SK-N-SH (cell line): ENCODE results near the gene TMEM117. TPM values are rescaled to one million over a fixed set of nuclear protein-coding genes. Genes with fewer than 3 reads are reported as not detected.

ENCODE experiments used
- CTCF ChIA-PET: fragments of 300-600, 350-600 bp; formaldehyde crosslinking; extraction: SDS; loops from one replicate; lab custom pipeline; 2021; lab: Yijun Ruan, JAX
- POLR2A ChIA-PET: fragments of 350-600 bp; sonication (Branson Sonifier 250); formaldehyde crosslinking; extraction: SDS; loops from one replicate; lab custom pipeline; 2020; ENCODE audit warnings: antibody characterized with exemption, inconsistent platforms; lab: Yijun Ruan, JAX
- DNase-seq: peaks from one replicate; pipeline ENCODE4 v3.0.0; 2012
- H2AFZ ChIP-seq: fragments of 200-600 bp; sonication (generic); 2 replicates; pipeline ENCODE4 v1.8.1; 2016; ENCODE audit warnings: antibody characterized with exemption, mild to moderate bottlenecking, low read depth
- H3F3A ChIP-seq: fragments of 200-600 bp; sonication (generic); replicated peaks from 2 replicates; pipeline ENCODE3; 2016; ENCODE audit warnings: antibody characterized with exemption, mild to moderate bottlenecking; ENCODE audit not compliant: insufficient read depth
- H3K27ac ChIP-seq, 2 experiments: fragments of 200-500 bp in 1 of 2; fragments of 200-600 bp in 1 of 2; sonication (Bioruptor generic) in 1 of 2; sonication (generic), shearing (Covaris generic) in 1 of 2; 2 replicates each; pipeline versions ENCODE4 v1.5.1 to v1.6.1; 2014 to 2016; ENCODE audit warnings: low read depth in 2 of 2, inconsistent platforms in 1 of 2, low read length in 1 of 2, mild to moderate bottlenecking in 1 of 2, mixed read lengths in 1 of 2
- H3K27me3 ChIP-seq: fragments of 200-600 bp; sonication (generic), shearing (Covaris generic); 2 replicates; pipeline ENCODE4 v1.6.1; 2016; ENCODE audit warnings: mixed run types; ENCODE audit not compliant: insufficient read depth
- H3K36me3 ChIP-seq, 2 experiments: fragments of 200-500 bp in 1 of 2; fragments of 200-600 bp in 1 of 2; sonication (Bioruptor generic) in 1 of 2; sonication (generic) in 1 of 2; replicated peaks in 1 of 2; 2 replicates each; pipeline versions ENCODE3 to v1.5.1; 2014 to 2016; ENCODE audit warnings: low read length in 1 of 2, mild to moderate bottlenecking in 1 of 2; ENCODE audit not compliant: insufficient read depth in 2 of 2, control insufficient read depth in 1 of 2
- H3K4me1 ChIP-seq, 2 experiments: fragments of 200-500 bp in 1 of 2; fragments of 200-600 bp in 1 of 2; sonication (Bioruptor generic) in 1 of 2; sonication (generic), shearing (Covaris generic) in 1 of 2; 2 replicates each; pipeline versions ENCODE4 v1.5.1 to v1.6.1; 2014 to 2016; ENCODE audit warnings: low read depth in 1 of 2, low read length in 1 of 2, mixed run types in 1 of 2; ENCODE audit not compliant: insufficient read depth in 2 of 2, control insufficient read depth in 1 of 2
- H3K4me2 ChIP-seq: fragments of 200-600 bp; sonication (generic), shearing (Covaris generic); 2 replicates; pipeline ENCODE4 v1.6.1; 2017; ENCODE audit warnings: mixed run types
- H3K4me3 ChIP-seq, 2 experiments: fragments of 200-500 bp in 1 of 2; fragments of 200-600 bp in 1 of 2; sonication (Bioruptor generic) in 1 of 2; sonication (generic), shearing (Covaris generic) in 1 of 2; 2 replicates each; pipeline versions ENCODE4 v1.5.1 to v1.8.1; 2014 to 2016; ENCODE audit warnings: low read depth in 2 of 2, inconsistent platforms in 1 of 2, low read length in 1 of 2, mild to moderate bottlenecking in 1 of 2, mixed read lengths in 1 of 2, moderate library complexity in 1 of 2
- H3K79me2 ChIP-seq: fragments of 200-600 bp; sonication (generic); 2 replicates; pipeline ENCODE4 v1.8.1; 2017; ENCODE audit warnings: mild to moderate bottlenecking; ENCODE audit not compliant: insufficient read depth
- H3K9ac ChIP-seq: fragments of 200-600 bp; sonication (generic); 2 replicates; pipeline ENCODE4 v1.6.1; 2017; ENCODE audit warnings: mixed run types
- H3K9me2 ChIP-seq: fragments of 200-600 bp; sonication (generic); 2 replicates; pipeline ENCODE4 v1.6.1; 2017; ENCODE audit warnings: mixed run types
- H3K9me3 ChIP-seq: fragments of 200-600 bp; sonication (generic); 2 replicates; pipeline ENCODE4 v1.6.1; 2017; ENCODE audit warnings: mixed run types, mild to moderate bottlenecking, moderate library complexity
- H4K20me1 ChIP-seq: fragments of 200-600 bp; sonication (generic); 2 replicates; pipeline ENCODE4 v1.6.1; 2017; ENCODE audit warnings: mild to moderate bottlenecking, mixed run types; ENCODE audit not compliant: insufficient read depth
- CHD2 ChIP-seq: fragments of 150-350 bp; IDR thresholded peaks from 2 replicates; pipeline ENCODE4 v1.6.1; 2018; ENCODE audit warnings: low read length; ENCODE audit not compliant: partially characterized antibody
- EZH2phosphoT487 ChIP-seq: fragments of 200-600 bp; sonication (generic); IDR thresholded peaks from 2 replicates; pipeline ENCODE4 v1.6.1; 2017; ENCODE audit warnings: low read depth, mixed run types, mild to moderate bottlenecking, antibody characterized with exemption, moderate library complexity, borderline replicate concordance
- FOXJ3 ChIP-seq: sonication (generic); formaldehyde crosslinking; IDR thresholded peaks from 2 replicates; pipeline ENCODE4 v1.5.1; 2020; ENCODE audit warnings: mild to moderate bottlenecking, missing genetic modification reagents
- FOXM1 ChIP-seq: IDR thresholded peaks from 2 replicates; pipeline ENCODE4 v1.4.0; 2012; ENCODE audit warnings: low read depth, mild to moderate bottlenecking
- MEF2A ChIP-seq: IDR thresholded peaks from 2 replicates; pipeline ENCODE4 v1.4.0; 2012; ENCODE audit warnings: low read depth, borderline replicate concordance
- NRF1 ChIP-seq: IDR thresholded peaks from 2 replicates; pipeline ENCODE4 v1.6.1; 2012; ENCODE audit warnings: low read depth, mild to moderate bottlenecking, low read length
- POLR2AphosphoS5 ChIP-seq: IDR thresholded peaks from 2 replicates; pipeline ENCODE4 v1.6.1; 2012; ENCODE audit warnings: low read depth, low read length
- RCOR1 ChIP-seq: fragments of 150-350 bp; IDR thresholded peaks from 2 replicates; pipeline ENCODE4 v1.6.1; 2017; ENCODE audit warnings: antibody characterized with exemption, low read length
- TAF1 ChIP-seq: IDR thresholded peaks from 2 replicates; pipeline ENCODE4 v1.6.1; 2012; ENCODE audit warnings: low read depth, mild to moderate bottlenecking, low read length, moderate library complexity, borderline replicate concordance
- WGBS: methylation state at CpG from one replicate; pipeline ENCODE4 v1.1.6; 2017; ENCODE audit warnings: low lambda C conversion rate; 5-methylcytosine and 5-hydroxymethylcytosine counted together
- polyA plus RNA-seq, 3 experiments: library from polyadenylated mRNA; depleted of rRNA; stranded (reverse); fragments of >200 nt; gene quantifications; 2 replicates each; pipeline ENCODE4 v1.2.3, GENCODE V29; 2012
- TF ChIP-seq, protein P1 (sequence below): IDR thresholded peaks from 2 replicates; pipeline ENCODE4 v1.6.1; 2012; ENCODE audit warnings: mild to moderate bottlenecking, low read depth, low read length, moderate library complexity
- TF ChIP-seq, protein P2 (sequence below): IDR thresholded peaks from 2 replicates; pipeline ENCODE4 v1.4.0; 2012; ENCODE audit warnings: low read depth, borderline replicate concordance
- TF ChIP-seq, protein P3 (sequence below): fragments of 150-350 bp; IDR thresholded peaks from 2 replicates; pipeline ENCODE4 v1.6.1; 2016; ENCODE audit warnings: mild to moderate bottlenecking, low read depth, low read length

TMEM117 gene
- polyA plus RNA-seq, 1 of the 3 experiments (the other 2 are of a cell fraction) = 0.81 TPM

DNA sequence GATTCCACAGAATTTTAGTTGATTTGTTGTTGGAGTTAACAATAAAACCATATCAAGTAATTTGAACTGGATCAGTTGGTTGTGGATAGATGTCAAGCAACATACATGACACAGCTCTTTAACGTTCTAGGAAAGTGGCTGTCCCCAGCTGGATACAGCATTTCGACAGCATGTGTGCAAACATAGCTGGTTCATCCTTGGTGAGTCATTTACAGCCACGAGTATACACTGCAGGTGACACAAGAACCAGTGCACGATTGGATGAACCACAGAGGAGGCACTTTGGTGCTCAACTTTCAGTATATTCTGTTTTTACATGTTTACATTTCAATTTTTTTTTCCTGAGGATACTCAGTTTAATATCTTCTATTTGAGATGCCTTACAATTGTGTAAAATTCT, 242.4 kb downstream of the TMEM117 start:
- Histone ChIP-seq H3K36me3 (no peaks in the 10 kb centered on the region), H3K9me3 (no peaks in the 10 kb centered on the region), H3K4me1 (no peaks in the 10 kb centered on the region), H3K79me2 (no peaks in the 10 kb centered on the region), H3K9ac (no peak overlapping the region), H3K4me2 (no peak overlapping the region), H2AFZ (no peak overlapping the region), H3K27ac (no peak overlapping the region), H3F3A (no peaks in the 10 kb centered on the region), H3K9me2 (no peaks in the 10 kb centered on the region), H4K20me1 (no peaks in the 10 kb centered on the region), H3K4me3 (no peak overlapping the region), H3K27me3 (no peaks in the 10 kb centered on the region)
- DNase-seq = no peak
- WGBS = 50% methylated on average over 3 of the region's 4 CpGs
- no peak for TF ChIP-seq CHD2
- TF ChIP-seq FOXJ3 (CRISPR knock-in tag) = no peak
- TF ChIP-seq, protein P1, sequence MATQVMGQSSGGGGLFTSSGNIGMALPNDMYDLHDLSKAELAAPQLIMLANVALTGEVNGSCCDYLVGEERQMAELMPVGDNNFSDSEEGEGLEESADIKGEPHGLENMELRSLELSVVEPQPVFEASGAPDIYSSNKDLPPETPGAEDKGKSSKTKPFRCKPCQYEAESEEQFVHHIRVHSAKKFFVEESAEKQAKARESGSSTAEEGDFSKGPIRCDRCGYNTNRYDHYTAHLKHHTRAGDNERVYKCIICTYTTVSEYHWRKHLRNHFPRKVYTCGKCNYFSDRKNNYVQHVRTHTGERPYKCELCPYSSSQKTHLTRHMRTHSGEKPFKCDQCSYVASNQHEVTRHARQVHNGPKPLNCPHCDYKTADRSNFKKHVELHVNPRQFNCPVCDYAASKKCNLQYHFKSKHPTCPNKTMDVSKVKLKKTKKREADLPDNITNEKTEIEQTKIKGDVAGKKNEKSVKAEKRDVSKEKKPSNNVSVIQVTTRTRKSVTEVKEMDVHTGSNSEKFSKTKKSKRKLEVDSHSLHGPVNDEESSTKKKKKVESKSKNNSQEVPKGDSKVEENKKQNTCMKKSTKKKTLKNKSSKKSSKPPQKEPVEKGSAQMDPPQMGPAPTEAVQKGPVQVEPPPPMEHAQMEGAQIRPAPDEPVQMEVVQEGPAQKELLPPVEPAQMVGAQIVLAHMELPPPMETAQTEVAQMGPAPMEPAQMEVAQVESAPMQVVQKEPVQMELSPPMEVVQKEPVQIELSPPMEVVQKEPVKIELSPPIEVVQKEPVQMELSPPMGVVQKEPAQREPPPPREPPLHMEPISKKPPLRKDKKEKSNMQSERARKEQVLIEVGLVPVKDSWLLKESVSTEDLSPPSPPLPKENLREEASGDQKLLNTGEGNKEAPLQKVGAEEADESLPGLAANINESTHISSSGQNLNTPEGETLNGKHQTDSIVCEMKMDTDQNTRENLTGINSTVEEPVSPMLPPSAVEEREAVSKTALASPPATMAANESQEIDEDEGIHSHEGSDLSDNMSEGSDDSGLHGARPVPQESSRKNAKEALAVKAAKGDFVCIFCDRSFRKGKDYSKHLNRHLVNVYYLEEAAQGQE = no peak
- TF ChIP-seq, protein P2, sequence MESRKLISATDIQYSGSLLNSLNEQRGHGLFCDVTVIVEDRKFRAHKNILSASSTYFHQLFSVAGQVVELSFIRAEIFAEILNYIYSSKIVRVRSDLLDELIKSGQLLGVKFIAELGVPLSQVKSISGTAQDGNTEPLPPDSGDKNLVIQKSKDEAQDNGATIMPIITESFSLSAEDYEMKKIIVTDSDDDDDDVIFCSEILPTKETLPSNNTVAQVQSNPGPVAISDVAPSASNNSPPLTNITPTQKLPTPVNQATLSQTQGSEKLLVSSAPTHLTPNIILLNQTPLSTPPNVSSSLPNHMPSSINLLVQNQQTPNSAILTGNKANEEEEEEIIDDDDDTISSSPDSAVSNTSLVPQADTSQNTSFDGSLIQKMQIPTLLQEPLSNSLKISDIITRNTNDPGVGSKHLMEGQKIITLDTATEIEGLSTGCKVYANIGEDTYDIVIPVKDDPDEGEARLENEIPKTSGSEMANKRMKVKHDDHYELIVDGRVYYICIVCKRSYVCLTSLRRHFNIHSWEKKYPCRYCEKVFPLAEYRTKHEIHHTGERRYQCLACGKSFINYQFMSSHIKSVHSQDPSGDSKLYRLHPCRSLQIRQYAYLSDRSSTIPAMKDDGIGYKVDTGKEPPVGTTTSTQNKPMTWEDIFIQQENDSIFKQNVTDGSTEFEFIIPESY = no peak
- TF ChIP-seq, protein P3, sequence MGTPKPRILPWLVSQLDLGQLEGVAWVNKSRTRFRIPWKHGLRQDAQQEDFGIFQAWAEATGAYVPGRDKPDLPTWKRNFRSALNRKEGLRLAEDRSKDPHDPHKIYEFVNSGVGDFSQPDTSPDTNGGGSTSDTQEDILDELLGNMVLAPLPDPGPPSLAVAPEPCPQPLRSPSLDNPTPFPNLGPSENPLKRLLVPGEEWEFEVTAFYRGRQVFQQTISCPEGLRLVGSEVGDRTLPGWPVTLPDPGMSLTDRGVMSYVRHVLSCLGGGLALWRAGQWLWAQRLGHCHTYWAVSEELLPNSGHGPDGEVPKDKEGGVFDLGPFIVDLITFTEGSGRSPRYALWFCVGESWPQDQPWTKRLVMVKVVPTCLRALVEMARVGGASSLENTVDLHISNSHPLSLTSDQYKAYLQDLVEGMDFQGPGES = no peak
- no peak for TF ChIP-seq FOXM1
- TF ChIP-seq EZH2phosphoT487 = no peak
- no peak for TF ChIP-seq NRF1
- TF ChIP-seq POLR2AphosphoS5 = no peak
- TF ChIP-seq MEF2A = no peak
- TF ChIP-seq RCOR1 = no peak
- no peak for TF ChIP-seq TAF1
- ChIA-PET CTCF (no interaction called here), POLR2A (no interaction called here)
